HG03139 (cell line): ENCODE results near the gene CLEC10A.
"Not testable (repeated sequence)": the region's sequence is repeated elsewhere in the genome, so short reads cannot be mapped to it uniquely, and the experiment has no call there.

Source experiments
- ATAC-seq: cut with Tn5 transposase; IDR thresholded peaks from one replicate; pipeline ENCODE4 v1.9.1; 2021; ENCODE audit not compliant: unreplicated experiment

Gene CLEC10A, protein sequence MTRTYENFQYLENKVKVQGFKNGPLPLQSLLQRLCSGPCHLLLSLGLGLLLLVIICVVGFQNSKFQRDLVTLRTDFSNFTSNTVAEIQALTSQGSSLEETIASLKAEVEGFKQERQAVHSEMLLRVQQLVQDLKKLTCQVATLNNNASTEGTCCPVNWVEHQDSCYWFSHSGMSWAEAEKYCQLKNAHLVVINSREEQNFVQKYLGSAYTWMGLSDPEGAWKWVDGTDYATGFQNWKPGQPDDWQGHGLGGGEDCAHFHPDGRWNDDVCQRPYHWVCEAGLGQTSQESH

DNA sequence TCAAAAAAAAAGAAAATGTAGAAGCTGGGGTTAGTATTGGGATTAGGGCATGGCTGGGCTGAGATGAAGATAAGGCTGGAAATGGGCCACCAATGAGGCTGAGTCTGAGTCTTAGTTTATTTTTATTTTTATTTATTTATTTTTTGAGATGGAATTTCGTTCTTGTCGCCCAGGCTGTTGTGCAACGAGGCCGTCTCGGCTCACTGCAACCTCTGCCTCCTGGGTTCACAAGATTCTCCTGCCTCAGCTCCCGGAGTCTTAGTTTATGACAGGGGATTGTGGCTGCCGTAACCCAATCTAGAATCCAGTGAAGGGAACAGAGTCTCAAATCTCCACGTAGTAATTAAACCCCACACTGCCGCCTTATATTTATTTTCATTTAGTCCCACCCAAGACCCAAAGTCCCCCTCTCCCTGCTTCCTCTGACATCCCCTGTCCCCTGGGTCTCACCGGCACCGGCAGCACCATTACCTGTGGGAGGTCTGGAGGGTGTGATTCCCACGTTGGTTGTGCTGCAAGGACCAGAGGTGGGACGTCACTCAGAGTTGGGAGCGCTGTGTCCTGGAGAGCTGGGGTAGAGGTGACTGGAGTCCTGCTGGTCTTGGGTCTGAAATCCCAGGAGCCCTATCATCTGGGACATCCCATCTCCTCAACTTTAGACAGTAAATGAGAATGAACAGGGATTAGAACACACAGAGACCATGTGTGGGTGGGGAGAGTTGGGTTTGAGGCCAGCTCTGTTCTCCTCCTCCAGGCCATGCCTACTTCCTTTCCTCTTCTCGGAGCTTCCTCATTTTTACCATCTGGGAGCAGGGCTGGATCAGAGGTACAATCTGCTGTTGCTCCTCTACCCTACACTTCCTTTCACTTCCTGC lies at the start of gene CLEC10A:
CLEC10A (minus strand) TSS at position 671 of the 875 bp plus-strand sequence. CDS start 1,439 bp downstream, outside the sequence.
- no peak for ATAC-seq

DNA sequence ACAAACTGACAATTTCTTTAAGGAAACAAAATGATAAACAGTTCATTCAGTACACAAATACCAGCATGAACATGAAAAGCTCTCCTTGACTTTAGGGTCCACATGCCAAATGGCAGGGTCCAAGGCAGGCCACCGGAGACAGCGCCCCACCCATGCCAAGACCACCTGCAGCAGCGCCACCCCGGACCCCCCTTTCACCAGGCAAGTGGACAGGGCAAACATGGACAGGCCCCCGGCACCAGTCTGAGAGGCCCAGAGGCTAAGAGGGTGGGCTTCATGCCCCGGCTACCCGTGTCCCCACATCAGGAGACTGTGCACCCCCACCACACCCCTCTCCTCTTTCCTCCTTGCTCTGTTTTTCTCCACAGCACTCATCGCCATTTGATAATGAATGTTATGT lies 49.3 kb upstream of the CLEC10A start:
- no peak for ATAC-seq

DNA sequence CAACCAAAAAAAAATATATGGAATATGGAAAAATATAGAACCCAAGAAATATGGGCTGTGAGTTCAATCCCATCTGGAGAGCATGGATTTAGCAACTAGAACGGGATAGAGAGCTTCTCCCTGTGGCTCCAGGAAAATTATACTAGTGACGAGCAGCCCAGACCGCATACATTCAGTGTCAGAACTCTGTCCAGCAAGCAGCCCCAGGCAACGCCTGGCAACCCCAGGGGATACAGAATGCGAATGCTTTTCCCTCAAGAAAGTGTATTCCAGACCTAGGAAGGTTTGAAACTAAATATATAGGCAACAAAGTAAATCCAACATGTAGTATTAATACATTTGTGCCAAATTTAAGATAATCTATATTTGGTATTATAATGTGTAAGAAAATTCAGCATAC lies 48.1 kb upstream of the CLEC10A start:
- no peak for ATAC-seq

DNA sequence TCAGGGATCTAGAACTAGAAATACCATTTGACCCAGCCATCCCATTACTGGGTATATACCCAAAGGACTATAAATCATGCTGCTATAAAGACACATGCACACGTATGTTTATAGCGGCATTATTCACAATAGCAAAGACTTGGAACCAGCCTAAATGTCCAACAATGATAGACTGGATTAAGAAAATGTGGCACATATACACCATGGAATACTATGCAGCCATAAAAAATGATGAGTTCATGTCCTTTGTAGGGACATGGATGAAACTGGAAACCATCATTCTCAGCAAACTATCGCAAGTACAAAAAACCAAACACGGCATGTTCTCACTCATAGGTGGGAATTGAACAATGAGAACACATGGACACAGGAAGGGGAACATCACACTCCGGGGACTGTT lies 47.5 kb upstream of the CLEC10A start:
- not testable (repeated sequence) for ATAC-seq

DNA sequence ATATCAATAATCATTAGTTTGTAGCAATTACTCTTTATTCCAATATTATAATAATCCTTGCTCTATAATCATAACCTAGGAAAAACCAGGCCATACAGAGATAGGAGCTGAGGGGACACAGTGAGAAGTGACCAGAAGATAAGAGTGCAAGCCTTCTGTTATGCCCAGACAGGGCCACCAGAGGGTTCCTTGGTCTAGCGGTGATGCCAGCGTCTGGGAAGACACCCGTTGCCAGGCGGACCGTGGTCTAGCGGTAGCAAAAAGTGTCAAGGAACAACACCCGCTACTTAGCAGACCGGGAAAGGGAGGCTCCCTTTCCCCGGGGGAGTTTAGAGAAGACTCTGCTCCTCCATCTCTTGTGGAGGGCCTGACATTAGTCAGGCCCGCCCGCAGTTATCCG lies 46.3 kb upstream of the CLEC10A start:
- ATAC-seq = not testable (repeated sequence)

DNA sequence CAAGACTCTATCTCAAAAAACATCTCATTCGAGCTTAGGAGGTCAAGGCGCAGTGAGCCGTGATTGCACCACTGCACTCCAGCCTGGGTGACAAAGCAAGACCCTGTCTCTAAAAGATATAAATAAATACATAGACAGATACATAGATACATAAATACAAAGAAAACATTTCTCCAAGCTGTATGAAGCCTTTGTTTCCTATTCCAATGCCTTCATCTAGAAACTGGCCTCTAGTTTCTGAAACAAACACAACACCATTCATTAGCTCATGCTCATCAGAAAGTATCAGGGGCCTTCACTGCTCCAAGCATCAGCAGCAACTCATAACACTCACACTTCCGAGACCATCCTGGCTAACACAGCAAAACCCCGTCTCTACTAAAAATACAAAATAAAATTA lies 44.9 kb upstream of the CLEC10A start:
- no peak for ATAC-seq

DNA sequence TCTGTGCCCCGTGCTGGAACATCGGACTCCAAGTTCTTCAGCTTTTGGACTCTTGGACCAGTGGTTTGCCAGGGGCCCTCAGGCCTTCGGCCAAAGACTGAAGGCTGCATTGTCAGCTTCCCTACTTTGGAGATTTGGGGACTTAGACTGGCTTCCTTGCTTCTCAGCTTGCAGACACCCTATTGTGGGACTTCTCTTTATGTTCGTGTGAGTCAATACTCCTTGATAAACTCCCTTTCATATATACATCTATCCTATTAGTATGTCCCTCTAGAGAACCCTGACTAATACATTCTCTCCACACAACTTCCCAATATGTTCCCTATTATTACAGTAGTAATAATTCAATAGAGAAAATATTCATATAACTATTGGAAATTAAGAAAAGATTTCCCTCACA lies 43.8 kb upstream of the CLEC10A start:
- no peak for ATAC-seq

DNA sequence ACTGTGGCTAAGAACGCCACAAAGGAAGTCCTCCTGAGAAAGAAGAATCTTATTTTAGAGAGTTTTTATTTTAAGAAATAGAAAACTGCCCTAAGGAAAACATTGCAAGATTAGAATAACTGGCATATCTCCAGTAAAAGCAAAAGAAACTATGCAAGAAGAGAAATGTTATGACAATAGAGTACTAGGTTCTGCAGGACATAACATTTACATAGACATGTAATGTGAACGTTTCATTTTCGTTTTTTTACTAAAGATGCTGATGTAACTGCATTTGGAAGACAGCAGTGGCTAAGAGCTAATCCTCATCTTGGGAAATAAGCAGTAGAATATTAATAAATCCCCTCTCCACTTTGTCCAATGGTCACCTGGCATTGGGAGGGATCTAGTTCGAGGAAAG lies 42.3 kb upstream of the CLEC10A start:
- ATAC-seq = no peak

DNA sequence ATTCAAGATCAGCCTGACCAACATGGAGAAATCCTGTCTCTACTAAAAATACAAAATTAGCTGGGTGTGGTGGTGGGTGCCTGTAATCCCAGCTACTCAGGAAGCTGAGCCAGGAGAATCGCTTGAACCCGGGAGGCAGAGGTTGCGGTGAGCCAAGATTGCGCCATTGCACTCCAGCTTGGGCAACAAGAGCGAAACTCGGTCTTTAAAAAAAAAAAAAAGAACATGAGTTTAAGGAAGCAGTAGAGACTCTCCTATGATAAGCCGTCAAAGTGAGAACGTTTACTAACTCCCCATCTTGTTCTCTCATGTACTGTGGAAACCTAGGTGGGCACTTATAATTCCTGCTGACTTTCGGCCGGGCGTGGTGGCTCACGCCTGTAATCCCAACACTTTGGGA lies 40.6 kb upstream of the CLEC10A start:
- ATAC-seq = not testable (repeated sequence)

DNA sequence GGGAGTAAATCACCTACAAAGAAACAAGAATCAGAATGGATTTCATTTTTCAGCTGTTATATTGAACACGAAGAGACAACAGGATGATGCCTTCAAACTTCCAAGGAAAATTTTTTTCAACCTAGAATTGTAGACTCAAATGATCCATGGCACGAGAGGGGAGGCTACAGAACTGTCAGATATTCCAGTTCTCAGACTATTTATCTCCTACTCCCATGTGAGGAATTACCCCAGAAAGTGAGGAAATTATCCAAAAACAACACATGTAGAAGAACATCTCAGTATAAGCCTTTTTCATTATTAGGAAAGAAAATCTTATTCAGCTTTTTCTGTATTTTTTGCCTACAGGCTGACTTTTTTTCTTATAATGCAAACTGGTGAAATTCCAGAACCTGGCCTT lies 40.1 kb upstream of the CLEC10A start:
- no peak for ATAC-seq

DNA sequence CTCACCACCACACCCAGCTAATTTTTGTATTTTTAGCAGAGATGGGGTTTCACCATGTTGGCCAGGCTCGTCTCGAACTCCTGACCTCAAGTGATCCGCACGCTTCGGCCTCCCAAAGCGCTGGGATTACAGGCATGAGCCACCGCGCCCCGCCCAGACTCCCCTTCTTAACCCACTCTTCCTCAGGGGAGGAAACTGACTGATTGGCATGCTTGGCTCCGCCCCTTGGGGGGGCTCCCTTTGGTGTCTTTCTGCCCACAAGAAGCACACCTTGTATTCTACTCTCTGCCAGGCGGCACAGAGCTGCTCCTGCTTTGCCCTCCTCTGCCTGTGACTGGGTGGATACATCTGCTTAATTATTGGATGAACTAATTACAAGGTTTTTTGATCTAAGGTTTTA lies 39.3 kb upstream of the CLEC10A start:
- ATAC-seq = no peak

DNA sequence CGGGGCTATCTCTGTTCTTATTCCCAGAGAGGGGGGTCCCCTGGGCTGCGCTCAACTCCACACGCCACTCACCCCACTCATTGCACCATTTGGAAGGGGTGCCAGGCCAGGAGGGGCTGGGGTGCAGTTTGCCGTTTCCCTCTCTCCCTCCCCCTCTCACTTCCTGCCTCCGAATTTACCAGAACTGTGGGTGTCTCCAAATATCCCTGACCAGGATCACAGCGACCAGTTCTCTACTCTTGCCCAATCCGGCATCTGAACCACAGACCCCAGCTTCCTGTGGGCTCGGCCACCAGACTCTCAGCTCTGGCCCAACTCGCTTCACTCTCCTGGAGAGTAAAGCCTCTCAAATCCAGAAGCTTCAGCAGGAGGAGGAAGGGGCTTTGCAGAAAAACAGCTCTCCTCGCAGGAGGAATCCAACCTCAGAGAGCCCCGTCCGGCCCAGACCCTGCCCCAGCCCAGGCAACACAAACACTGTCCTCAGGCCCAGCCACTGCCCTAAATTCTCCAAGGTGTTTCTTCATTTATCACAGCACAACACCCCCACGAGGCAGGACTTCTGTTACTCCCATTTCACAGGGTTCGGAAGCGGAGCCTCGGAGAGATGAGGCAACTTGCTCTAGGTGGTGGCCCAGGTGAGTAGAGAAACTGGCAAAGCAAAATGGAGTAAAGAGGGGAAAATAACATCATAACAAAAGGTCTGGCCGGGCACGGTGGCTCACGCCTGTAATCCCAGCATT lies 35.0 kb upstream of the CLEC10A start:
- no peak for ATAC-seq

DNA sequence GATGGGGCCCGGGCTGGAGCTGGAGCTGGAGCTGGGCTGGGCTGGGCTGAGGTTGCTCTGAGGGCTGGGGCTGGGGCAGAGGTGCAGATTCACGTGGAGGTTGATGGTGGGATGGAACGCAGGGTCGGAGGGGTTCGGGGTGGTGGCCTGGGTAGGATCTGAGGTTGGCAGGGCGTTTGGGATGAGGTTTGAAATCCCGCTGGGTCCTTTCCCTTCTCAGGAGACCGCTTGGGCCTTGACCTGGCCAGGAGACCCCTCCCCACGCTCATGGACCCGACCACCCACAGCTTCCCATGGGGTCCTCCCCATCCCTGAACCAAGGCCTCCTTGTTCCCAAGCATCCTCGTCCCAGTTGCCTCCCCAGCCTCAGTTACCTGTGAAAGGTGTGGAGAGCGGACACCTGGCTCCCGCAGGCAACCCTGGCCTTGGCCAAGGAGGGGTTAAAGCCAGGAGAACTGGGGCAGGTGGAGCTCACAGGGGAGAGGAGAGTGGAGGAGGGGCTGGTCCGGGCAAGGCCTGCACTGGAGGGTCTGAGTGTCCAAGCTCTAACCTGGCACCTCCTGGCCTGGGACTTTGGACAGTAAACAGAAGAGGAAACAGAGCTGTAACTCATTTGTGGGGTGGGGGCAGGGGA lies 34.3 kb upstream of the CLEC10A start, which contains the start of gene ASGR2:
ASGR2 (minus strand) TSS at position 582 of the 634 bp plus-strand sequence. CDS start 582 bp downstream, outside the sequence.
- no peak for ATAC-seq

DNA sequence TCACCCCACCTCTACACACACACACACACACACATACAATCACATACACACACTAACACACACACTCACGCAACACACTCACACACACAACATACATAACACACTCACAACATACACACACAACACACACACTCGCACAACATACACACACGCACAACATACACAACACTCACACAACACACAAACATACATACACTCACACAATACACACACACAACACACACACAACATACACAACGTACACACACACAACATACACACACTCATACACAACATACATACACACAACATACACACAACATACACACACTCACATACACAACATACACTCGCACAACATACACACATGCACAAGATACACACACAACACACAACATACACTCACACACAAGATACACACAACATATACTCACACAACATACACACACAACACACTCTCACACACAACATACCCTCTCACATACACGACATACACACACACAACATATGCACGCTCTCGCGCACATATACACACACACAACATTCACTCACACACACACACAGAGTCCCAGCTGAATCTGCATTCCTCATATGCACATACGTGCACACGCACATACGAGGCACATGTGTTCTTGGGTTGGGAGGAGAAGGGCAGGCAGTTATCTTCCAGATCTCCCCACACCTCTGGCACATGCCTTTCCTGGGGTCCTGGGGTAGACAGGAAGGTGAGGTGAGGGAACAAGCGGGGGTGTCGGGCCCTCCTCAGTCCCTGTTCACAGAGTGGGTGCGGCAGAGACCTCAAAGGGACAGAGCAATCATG lies 33.4 kb upstream of the CLEC10A start:
- no peak for ATAC-seq

DNA sequence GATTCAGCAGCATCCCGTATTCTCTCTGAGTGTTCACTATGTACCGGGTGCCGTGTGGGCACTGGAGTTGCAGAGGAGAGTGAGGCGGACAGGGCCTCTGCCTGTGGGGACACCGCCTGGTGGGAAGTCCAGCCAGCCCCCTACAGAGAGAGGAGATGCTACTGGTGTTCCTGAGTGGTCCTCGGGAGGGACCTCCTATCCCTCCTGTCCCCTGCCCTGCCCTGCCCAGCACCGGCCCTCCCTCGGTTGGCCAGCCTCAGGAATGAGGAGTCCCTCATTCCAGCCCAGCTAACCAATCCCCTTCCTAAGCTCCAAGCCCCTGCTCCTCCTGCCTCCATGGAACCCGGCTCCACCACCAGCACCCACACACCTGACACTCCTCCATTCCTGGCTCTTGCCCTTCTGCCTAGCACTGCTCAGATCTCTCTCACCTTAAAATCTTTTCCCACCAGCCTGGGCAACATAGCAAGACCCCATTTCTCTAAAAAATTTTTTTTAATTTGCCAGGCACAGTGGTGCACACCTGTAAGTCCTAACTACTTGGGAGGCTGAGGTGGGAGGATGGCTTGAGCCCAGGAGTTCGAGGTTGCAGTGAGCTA lies 32.6 kb upstream of the CLEC10A start:
- ATAC-seq = no peak

DNA sequence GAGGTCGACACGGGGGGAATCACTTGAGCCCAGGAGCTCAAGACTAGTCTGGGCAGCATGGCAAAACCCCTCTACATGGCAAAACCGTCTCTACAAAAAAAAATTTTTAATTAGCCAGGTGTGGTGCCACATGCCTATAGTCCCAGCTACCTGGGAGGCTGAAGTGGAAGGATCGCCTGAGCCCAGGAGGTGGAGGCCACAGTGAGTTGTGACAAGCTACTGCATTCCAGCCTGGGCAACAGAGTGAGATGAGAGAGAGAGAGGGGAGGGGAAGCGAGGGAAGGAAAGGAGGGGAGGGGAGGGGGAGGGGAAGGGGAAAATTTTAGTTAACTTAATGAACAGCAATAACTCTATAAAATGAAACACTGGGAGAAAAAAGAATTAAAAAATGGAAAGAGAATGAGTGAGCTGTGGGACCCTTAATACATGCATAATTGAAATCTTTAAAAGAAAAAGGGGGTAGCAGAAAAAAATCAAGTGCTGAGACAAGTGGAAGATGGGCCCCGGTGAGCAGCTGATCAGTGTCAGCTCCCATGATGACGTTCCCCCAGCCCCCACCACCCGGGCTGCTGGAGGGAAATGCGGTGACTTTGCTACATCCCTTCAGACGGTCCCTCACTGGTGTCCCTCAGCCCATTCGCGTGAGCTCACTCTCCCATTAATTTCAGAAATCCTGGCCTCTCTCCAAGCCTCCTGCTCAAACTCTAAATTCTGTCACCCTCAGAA lies 31.9 kb upstream of the CLEC10A start:
- no peak for ATAC-seq

DNA sequence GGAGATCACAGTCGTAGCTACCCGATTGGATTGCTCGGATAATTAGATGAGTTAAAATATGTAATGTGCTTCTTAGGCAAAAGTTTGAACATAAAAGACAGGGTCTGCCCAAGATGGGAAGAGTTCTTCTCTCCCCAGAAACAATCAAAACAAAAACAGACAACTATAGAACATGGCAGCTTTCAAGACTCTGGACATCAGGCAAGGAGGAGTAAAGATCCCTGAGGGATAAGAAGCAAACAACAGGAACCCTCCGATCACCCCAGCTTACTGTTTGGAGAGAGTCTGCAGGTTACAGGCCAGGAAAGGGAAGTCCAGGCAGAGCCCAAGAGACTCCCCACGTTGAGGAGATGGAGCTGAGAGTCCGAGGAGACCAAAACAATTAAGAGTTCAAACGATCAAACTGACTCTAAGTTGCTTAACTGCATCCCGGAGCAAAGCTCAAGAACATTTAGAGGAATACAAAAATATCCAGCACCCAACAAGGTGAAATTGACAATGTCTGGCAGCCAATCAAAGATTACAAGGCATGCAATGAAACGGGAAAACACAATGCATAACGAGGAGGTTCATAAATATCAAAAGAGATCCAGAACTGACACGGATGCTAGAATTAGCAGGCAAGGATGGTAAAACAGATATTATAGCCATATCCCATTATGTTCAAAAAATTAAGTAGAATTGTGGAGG lies 30.7 kb upstream of the CLEC10A start:
- no peak for ATAC-seq

DNA sequence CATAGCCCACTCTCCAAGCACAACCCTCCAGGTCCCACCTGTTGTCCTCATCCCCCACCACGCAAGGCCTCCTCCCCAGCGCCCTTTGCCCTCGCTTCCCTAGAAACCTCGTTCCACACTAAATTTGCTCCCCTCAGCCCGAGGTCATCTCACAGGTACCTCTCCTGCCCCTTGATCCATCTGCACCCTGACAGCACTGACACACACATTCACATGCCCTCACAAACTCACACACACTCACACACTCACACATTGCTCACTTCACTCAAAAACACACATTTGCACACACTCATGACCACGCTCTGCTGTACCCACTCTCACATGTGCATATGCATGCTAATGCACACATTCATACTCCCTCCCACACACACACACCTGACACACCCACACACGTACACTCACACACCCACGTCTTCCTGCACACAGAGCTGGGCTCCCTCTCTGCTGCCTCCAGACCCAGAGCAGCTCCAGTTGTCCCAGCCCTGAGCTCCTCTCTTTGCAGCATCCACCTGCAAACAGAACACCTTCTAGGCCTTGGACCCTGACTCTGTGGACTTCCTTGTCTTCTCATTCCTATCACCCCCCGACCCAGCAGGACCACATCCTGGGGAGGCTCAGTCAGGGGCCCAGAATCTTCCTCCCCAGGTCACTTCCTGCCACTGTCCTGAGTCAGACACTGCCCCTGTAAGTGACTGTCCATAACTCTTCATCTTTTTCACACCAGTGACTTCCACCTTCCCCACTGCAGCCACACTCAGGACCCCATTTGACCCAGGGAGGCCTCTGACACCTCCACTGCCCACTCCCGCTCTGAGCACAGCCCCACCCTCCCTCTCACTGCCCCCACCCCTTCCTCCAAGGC lies 29.6 kb upstream of the CLEC10A start:
- ATAC-seq = no peak
